H1 (cell line): ENCODE results near the gene CALHM2. TPM values are rescaled to one million over a fixed set of nuclear protein-coding genes. Genes with fewer than 3 reads are reported as not detected.

Source experiments
- CTCF ChIA-PET: fragments of 300-600 bp; sonication (Branson Sonifier 250); formaldehyde crosslinking; loops from one replicate; lab custom pipeline; 2021; ENCODE audit not compliant: partially characterized antibody; lab: Charles Lee
- POLR2A ChIA-PET: fragments of 300-600 bp; sonication (Branson Sonifier 250); formaldehyde crosslinking; loops from one replicate; lab custom pipeline; 2021; ENCODE audit warnings: inconsistent platforms; ENCODE audit not compliant: partially characterized antibody; lab: Charles Lee
- DNase-seq, 2 experiments: peaks; one replicate each; pipeline versions ENCODE4 v3.0.0 to v3.0.0-alpha.2; 2010 to 2022; ENCODE audit warnings: low spot score in 2 of 2, low read depth in 1 of 2, mixed read lengths in 1 of 2
- FAIRE-seq: peaks from 2 replicates; lab custom pipeline; 2011; peaks lifted over from hg19 to GRCh38; lab: Jason Lieb, UNC
- H2AFZ ChIP-seq: 2 replicates; pipeline ENCODE4 v1.8.1; 2012; ENCODE audit warnings: low read length, inconsistent platforms
- H2AK5ac ChIP-seq: 2 replicates; pipeline ENCODE4 v1.6.1; 2013; ENCODE audit warnings: low read depth, low read length
- H2BK120ac ChIP-seq: replicated peaks from 2 replicates; pipeline ENCODE3; 2013; ENCODE audit warnings: low read depth, low read length, inconsistent platforms
- H2BK12ac ChIP-seq: 2 replicates; pipeline ENCODE4 v1.6.1; 2013; ENCODE audit warnings: low read depth, low read length
- H2BK15ac ChIP-seq: 2 replicates; pipeline ENCODE4 v1.6.1; 2013; ENCODE audit warnings: low read length
- H2BK20ac ChIP-seq: 2 replicates; pipeline ENCODE4 v1.6.1; 2013; ENCODE audit warnings: low read length
- H2BK5ac ChIP-seq: 2 replicates; pipeline ENCODE4 v1.6.1; 2013; ENCODE audit warnings: low read depth, low read length
- H3K14ac ChIP-seq: 2 replicates; pipeline ENCODE4 v1.6.1; 2013; ENCODE audit warnings: inconsistent platforms; ENCODE audit not compliant: insufficient read length
- H3K18ac ChIP-seq: 2 replicates; pipeline ENCODE4 v1.6.1; 2013; ENCODE audit warnings: low read length; ENCODE audit errors: extremely low read depth
- H3K23ac ChIP-seq: 2 replicates; pipeline ENCODE4 v1.6.1; 2013; ENCODE audit warnings: inconsistent platforms; ENCODE audit not compliant: insufficient read length
- H3K23me2 ChIP-seq: 2 replicates; pipeline ENCODE4 v1.6.1; 2013; ENCODE audit warnings: low read depth, low read length
- H3K27ac ChIP-seq: 2 replicates; pipeline ENCODE4 v1.6.1; 2011; ENCODE audit warnings: low read depth, low read length, inconsistent platforms
- H3K27me3 ChIP-seq, 4 experiments: replicated peaks in 1 of 4; 1 replicate in 1 of 4; 2 replicates in 3 of 4; pipeline versions ENCODE4 v1.6.1 to v1.8.1; 2011 to 2013; ENCODE audit warnings: low read length in 3 of 4, mild to moderate bottlenecking in 3 of 4, inconsistent platforms in 2 of 4, mixed read lengths in 2 of 4, moderate library complexity in 1 of 4; ENCODE audit not compliant: control insufficient read depth in 3 of 4, insufficient read depth in 3 of 4; ENCODE audit errors: extremely low read depth in 1 of 4
- H3K36me3 ChIP-seq, 4 experiments: 2 replicates each; pipeline versions ENCODE4 v1.6.1 to v1.8.1; 2011 to 2013; ENCODE audit warnings: mild to moderate bottlenecking in 4 of 4, low read length in 3 of 4, moderate library complexity in 2 of 4, control low read depth in 1 of 4, inconsistent platforms in 1 of 4; ENCODE audit not compliant: insufficient read depth in 4 of 4, control insufficient read depth in 2 of 4
- H3K4ac ChIP-seq: replicated peaks from 2 replicates; pipeline ENCODE3; 2013; ENCODE audit warnings: low read length, low read depth, mixed read lengths, inconsistent platforms; ENCODE audit not compliant: insufficient read length
- H3K4me1 ChIP-seq, 4 experiments: replicated peaks in 1 of 4; 1 replicate in 1 of 4; 2 replicates in 3 of 4; pipeline versions ENCODE4 v1.6.1 to v1.8.1; 2011 to 2013; ENCODE audit warnings: low read length in 3 of 4, inconsistent platforms in 2 of 4, mixed read lengths in 1 of 4; ENCODE audit not compliant: insufficient read depth in 4 of 4, control insufficient read depth in 3 of 4
- H3K4me2 ChIP-seq, 2 experiments: 2 replicates each; pipeline versions ENCODE4 v1.6.1 to v1.8.1; 2011 to 2013; ENCODE audit warnings: low read depth in 2 of 2, low read length in 2 of 2, control low read depth in 1 of 2, inconsistent platforms in 1 of 2, mild to moderate bottlenecking in 1 of 2; ENCODE audit not compliant: insufficient read depth in 1 of 2
- H3K4me3 ChIP-seq, 4 experiments: fragments of 200-600, 300-600 bp in 1 of 4; sonication (generic), shearing (Covaris generic), sonication (Bioruptor Twin) in 1 of 4; 2 replicates each; pipeline versions ENCODE4 v1.5.1 to v1.8.1; 2011 to 2016; ENCODE audit warnings: low read length in 4 of 4, low read depth in 3 of 4, control low read depth in 2 of 4, inconsistent platforms in 2 of 4, mild to moderate bottlenecking in 2 of 4, mixed read lengths in 1 of 4, moderate library complexity in 1 of 4; ENCODE audit not compliant: insufficient read depth in 2 of 4; ENCODE audit errors: extremely low read depth in 1 of 4
- H3K56ac ChIP-seq: replicated peaks from 2 replicates; pipeline ENCODE3; 2013; ENCODE audit warnings: low read depth, mild to moderate bottlenecking, mixed read lengths, low read length, inconsistent platforms; ENCODE audit not compliant: insufficient read length
- H3K79me1 ChIP-seq: 2 replicates; pipeline ENCODE4 v1.6.1; 2013; ENCODE audit warnings: low read depth, low read length, control low read depth
- H3K79me2 ChIP-seq, 2 experiments: 2 replicates each; pipeline versions ENCODE4 v1.6.1 to v1.8.1; 2012 to 2013; ENCODE audit warnings: low read length in 2 of 2, mild to moderate bottlenecking in 2 of 2, inconsistent platforms in 1 of 2; ENCODE audit not compliant: insufficient read depth in 2 of 2, control insufficient read depth in 1 of 2
- H3K9ac ChIP-seq, 4 experiments: replicated peaks in 1 of 4; 1 replicate in 1 of 4; 2 replicates in 3 of 4; pipeline versions ENCODE4 v1.6.1 to v1.8.1; 2011 to 2013; ENCODE audit warnings: low read depth in 3 of 4, low read length in 3 of 4, control low read depth in 2 of 4, mild to moderate bottlenecking in 2 of 4, moderate library complexity in 2 of 4, inconsistent platforms in 1 of 4; ENCODE audit errors: extremely low read depth in 1 of 4
- H3K9me3 ChIP-seq, 2 experiments: 2 replicates each; pipeline versions ENCODE4 v1.6.1 to v1.8.1; 2012 to 2013; ENCODE audit warnings: mild to moderate bottlenecking in 2 of 2, moderate library complexity in 2 of 2, control low read depth in 1 of 2, inconsistent platforms in 1 of 2, low read depth in 1 of 2, low read length in 1 of 2, mixed read lengths in 1 of 2; ENCODE audit not compliant: insufficient read depth in 2 of 2
- H4K20me1 ChIP-seq, 2 experiments: replicated peaks in 1 of 2; 2 replicates each; pipeline versions ENCODE3 to v1.8.1; 2011 to 2013; ENCODE audit warnings: inconsistent platforms in 2 of 2, low read length in 2 of 2, mild to moderate bottlenecking in 1 of 2; ENCODE audit not compliant: insufficient read depth in 2 of 2, control insufficient read depth in 1 of 2
- H4K5ac ChIP-seq: 2 replicates; pipeline ENCODE4 v1.6.1; 2013; ENCODE audit warnings: low read length, low read depth, mixed read lengths, inconsistent platforms; ENCODE audit not compliant: insufficient read length
- H4K8ac ChIP-seq: 2 replicates; pipeline ENCODE4 v1.8.0; 2013; ENCODE audit warnings: mild to moderate bottlenecking, moderate library complexity, low read length, inconsistent platforms; ENCODE audit not compliant: insufficient read depth; ENCODE audit errors: extremely low read depth
- H4K91ac ChIP-seq: replicated peaks from 2 replicates; pipeline ENCODE3; 2013; ENCODE audit warnings: low read length, mixed read lengths, inconsistent platforms; ENCODE audit not compliant: insufficient read length
- RBBP5 ChIP-seq: IDR thresholded peaks from 2 replicates; pipeline ENCODE4 v1.7.1; 2012; ENCODE audit warnings: low read depth, mild to moderate bottlenecking, inconsistent platforms, low read length, moderate library complexity, borderline replicate concordance
- WGBS, 2 experiments: shearing (Covaris generic) in 1 of 2; methylation state at CpG; one replicate each; pipeline versions ENCODE4 v1.1.6 to v1.1.7; 2013 to 2015; ENCODE audit warnings: low lambda C conversion rate in 2 of 2, mixed read lengths in 2 of 2, inconsistent platforms in 1 of 2, low coverage in 1 of 2, missing lambda C conversion rate in 1 of 2; ENCODE audit not compliant: insufficient replicate concordance in 2 of 2, insufficient coverage in 1 of 2, insufficient read length in 1 of 2; ENCODE audit errors: extremely low coverage in 1 of 2, missing lambda C conversion rate in 1 of 2; 5-methylcytosine and 5-hydroxymethylcytosine counted together
- polyA plus RNA-seq, 7 experiments: library from polyadenylated mRNA; depleted of rRNA in 3 of 7; stranded (reverse) in 5 of 7; unstranded in 2 of 7; fragments of >200 nt in 5 of 7; fragments of 200-250 nt in 2 of 7; gene quantifications; 1 replicate in 5 of 7; 2 replicates in 1 of 7; 4 replicates in 1 of 7; pipeline versions ENCODE4 v1.2.1 to v1.2.3, GENCODE V29; 2011 to 2013; ENCODE audit warnings: missing spikeins in 2 of 7, mixed read lengths in 2 of 7
- total RNA-seq: library from RNA; stranded (reverse); fragmentation: NEBNext Ultra II Directional; extraction: Animal tissue kit (Norgen Biotek cat#: 25700); gene quantifications from 2 replicates; pipeline ENCODE4 v1.2.1, GENCODE V29; 2021

The CALHM2 gene
- total and polyA plus RNA-seq, 2 of the 8 experiments (the other 6 are each of a cell fraction or from before 2014, with no cell fraction given) = 1.2 to 2.4 TPM

GRCh38 chr10:103448746-103449145 lies 3.4 kb downstream of the CALHM2 start:
- Histone ChIP-seq H3K23me2 (peaks cover 3% of the 10 kb centered on the region; the same call in 1 of the 2 replicates), H2AK5ac (no peak overlapping the region), H3K27ac (no peak overlapping the region), H3K4me1 (peaks cover 0 to 15% (median 4%) of the 10 kb centered on the region in 4 experiments; a peak in 5 of 7 replicates), H3K36me3 (peaks cover 14 to 38% (median 30%) of the 10 kb centered on the region in 4 experiments), H2BK15ac (no peak overlapping the region), H3K56ac (no peak overlapping the region), H4K20me1 (peaks cover 3 to 10% of the 10 kb centered on the region in 2 experiments), H3K4me3 (no peak overlapping the region), H3K27me3 (no peaks in the 10 kb centered on the region; a peak in 2 of 7 replicates), H3K14ac (no peak overlapping the region), H3K23ac (no peak overlapping the region), H2BK20ac (no peak overlapping the region), H3K18ac (no peak overlapping the region), H2AFZ (no peak overlapping the region), H3K79me1 (no peaks in the 10 kb centered on the region; the same call in 1 of the 2 replicates), H3K9me3 (no peaks in the 10 kb centered on the region), H3K9ac (no peak overlapping the region), H3K4me2 (no peak overlapping the region), H2BK120ac (no peak overlapping the region), H3K79me2 (no peaks in the 10 kb centered on the region), H2BK5ac (no peak overlapping the region), H4K8ac (no peak overlapping the region), H4K5ac (no peak overlapping the region), H2BK12ac (no peak overlapping the region), H4K91ac (no peak overlapping the region), H3K4ac (no peak overlapping the region)
- 87% methylated on average over 1 of the region's 1 CpG; no CpG with 5 or more reads in 1 of the 2 experiments for WGBS, 2 experiments
- ChIA-PET POLR2A (interaction anchor here (0.6 to 1.0 kb wide), 2 partner anchors 8 to 823 kb away, joined by 3 read pairs; no protein-coding TSS in a partner anchor), CTCF (interaction anchor here (0.8 to 5.0 kb wide), 7 partner anchors 11 to 115 kb away, joined by 3 to 30 read pairs (median 7); no protein-coding TSS in a partner anchor)
- FAIRE-seq (no peak), DNase-seq (no peak)
- TF ChIP-seq RBBP5 = no peak
